ENCODE data around the gene PDE8A.
A peak's percentile ranks its signal among the peaks of the same experiment; 100 is the strongest.
"Not testable (repeated sequence)": the region's sequence is repeated elsewhere in the genome, so short reads cannot be mapped to it uniquely, and the experiment has no call there.

The PDE8A gene

GRCh38 chr15:85167568-85167967 lies 185.9 kb downstream of the PDE8A start:
- H3K27ac ChIP-seq: no peak overlapping the region
- no peak for TF ChIP-seq CTCF (conservative IDR thresholded peaks at IDR 0.05)

GRCh38 chr15:85168642-85169173 lies 187.1 kb downstream of the PDE8A start:
- peak; percentile 63 for TF ChIP-seq CTCF (conservative IDR thresholded peaks at IDR 0.05)
- H3K27ac ChIP-seq: no peak overlapping the region

DNA sequence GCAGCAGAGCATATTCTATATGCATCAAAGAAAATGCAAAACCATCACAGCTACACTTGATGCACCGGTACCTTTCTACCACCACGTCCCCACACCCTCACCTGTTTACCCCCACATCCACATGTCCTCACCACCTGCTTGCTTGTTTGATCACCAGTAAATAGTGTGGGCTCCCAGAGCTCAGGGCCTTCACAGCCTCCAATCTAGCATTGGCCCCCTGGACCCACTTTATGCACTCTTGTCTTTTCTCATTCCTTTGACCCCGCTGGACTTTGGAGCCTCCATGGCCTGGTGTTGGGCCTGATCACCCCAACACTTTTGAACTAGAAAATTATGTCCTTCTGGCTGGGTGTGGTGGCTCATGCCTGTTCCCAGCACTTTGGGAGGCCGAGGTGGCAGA lies 190.1 kb downstream of the PDE8A start:
- TF ChIP-seq CTCF (conservative IDR thresholded peaks at IDR 0.05): no peak
- no peak overlapping the region for H3K27ac ChIP-seq

GRCh38 chr15:85172846-85173490 lies 191.3 kb downstream of the PDE8A start:
- no peak overlapping the region for H3K27ac ChIP-seq
- no peak for TF ChIP-seq CTCF (conservative IDR thresholded peaks at IDR 0.05)

DNA sequence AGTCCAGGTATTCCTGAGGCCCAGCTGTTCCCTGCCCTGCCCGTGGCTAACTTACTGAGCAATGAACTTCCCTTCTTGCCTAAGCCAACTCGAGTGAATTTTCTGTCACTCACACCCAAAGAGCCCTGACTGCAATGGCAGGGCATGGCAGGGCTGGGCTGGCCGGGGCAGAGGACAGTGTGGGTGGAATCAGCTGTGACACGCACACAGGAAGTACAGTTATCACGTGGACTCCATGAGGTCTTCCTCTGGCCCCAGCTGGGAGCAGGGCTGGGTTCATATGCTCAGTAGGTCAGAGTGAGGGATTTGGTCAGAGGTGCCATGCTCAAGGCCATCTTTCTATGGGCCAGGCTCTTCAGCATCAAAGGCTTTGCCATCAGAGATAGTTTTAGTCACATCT lies 192.0 kb downstream of the PDE8A start:
- H3K27ac ChIP-seq: not testable (repeated sequence)

- no peak overlapping the region for H3K27ac ChIP-seq
- no peak for TF ChIP-seq CTCF (conservative IDR thresholded peaks at IDR 0.05)
Measured at GRCh38 chr15:85174521-85174920, 192.9 kb downstream of the PDE8A start.

GRCh38 chr15:85177042-85177515 lies 195.4 kb downstream of the PDE8A start:
- H3K27ac ChIP-seq: not testable (repeated sequence)

DNA sequence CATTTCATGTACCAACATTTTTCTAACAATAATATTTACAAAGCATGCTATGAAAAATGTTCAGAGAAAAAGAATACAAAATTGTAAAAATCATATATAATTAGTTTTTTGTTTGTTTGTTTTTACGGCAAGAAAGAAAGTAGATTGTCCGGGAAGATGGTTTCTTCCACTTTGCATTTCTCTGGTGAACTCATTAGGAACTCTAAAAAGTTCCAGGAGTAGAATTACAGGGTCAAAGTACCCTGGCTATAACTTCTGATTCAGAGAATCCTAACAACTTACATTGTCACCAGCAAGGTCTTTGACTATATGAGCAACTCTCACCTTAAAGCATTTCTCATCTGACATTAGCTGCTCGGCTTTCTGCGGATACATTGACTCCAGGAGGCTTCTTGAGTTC lies 196.7 kb downstream of the PDE8A start:
- no peak for TF ChIP-seq CTCF (conservative IDR thresholded peaks at IDR 0.05)
- H3K27ac ChIP-seq: no peak overlapping the region
